ENCODE data around the gene IQGAP1.

Gene IQGAP1

DNA sequence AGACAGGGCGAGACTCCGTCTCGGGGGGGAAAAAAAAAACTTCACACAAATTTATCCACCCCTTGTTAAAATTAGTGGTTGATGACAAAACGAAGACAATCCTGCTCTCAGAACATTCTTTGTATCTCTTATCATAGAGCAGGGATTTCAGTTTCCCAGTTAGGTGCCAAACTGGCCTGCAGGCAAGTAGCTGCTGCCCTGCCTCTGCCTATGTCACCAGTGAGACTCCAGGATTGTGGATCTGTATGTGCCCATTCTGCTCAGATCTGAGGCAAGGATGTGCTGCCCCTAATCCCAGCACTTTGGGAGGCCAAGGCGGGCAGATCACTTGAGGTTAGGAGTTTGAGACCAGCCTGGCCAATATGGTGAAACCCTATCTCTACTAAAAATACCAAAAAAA lies 54.4 kb downstream of the IQGAP1 start:
- DNase-seq (ENCODE audit: low read depth): no peak

DNA sequence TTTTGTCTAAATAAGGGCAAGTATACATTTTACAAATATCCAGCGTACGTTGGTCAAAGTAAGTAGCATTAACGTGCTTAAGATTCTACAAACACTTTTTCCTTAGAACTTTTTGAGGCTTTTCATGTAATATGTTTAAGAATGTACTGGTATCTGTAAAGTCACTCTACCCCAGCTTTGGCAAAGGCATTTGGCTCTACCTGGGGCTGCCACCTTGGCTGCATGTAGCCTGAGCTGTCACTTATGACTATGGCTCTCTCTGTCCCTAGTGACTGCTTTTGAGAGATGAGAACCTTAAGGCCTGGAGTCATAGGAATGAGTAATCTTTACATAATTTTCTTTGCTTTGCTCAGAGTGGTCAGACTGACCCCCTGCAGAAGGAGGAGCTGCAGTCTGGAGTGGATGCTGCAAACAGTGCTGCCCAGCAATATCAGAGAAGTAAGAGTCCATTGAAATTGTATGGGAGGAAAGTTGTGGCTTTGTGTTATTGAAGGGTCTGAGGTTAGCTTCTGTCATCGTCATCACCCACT lies 61.2 kb downstream of the IQGAP1 start:
- no peak for DNase-seq (ENCODE audit: low read depth)

DNA sequence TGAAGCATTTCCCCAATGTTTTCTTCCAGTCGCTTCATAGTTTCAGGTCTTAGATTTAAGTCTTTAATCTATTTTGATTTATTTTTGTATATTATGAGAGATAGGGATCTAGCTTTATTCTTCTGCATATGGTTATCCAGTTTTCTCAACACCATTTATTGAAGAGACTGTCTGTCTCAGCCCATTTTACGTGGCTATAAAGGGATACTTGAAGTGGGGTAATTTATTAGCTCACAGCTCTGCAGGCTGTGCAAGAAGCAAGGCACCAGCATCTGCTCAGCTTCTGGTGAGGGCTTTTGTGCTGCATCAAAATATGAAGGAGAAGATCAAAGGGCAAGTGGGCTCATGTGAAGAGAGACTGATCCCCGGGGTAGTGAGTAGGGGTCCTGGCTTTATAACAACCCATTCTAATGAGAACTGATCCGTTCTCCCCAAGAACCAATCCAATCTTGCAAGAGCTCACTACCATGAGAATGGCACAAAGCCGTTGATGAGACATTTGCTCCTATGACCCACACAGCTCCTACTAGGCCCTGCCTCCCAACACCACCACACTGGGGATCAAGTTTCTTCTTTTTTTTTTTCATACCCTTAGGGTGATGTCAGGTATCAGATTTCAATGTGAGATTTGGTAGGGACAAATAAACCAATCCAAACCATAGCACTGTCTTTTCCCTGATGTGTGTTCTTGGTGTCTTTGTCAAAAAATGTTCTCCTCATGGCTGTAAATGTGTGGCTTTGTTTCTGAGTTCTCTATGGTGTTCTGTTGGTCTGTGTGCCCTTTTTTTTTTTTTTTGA lies 63.2 kb downstream of the IQGAP1 start:
- DNase-seq (ENCODE audit: low read depth): no peak

DNA sequence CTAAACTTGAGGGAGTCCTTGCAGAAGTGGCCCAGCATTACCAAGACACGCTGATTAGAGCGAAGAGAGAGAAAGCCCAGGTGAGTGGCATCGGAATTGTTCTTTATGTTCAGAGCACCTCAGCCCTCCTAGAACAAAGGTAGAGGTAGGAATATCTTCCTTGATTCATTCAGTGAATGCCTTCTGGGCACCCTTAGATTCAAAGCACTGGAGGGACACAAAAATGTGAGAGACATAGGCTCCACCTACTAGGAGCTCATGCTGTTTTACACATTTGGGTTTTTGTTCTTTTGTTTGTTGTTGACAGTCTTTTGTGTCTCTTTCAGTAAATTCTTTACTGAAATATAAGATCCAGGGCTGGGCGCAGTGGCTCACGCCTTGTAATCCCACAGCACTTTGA lies 68.2 kb downstream of the IQGAP1 start:
- no peak for DNase-seq (ENCODE audit: low read depth)

DNA sequence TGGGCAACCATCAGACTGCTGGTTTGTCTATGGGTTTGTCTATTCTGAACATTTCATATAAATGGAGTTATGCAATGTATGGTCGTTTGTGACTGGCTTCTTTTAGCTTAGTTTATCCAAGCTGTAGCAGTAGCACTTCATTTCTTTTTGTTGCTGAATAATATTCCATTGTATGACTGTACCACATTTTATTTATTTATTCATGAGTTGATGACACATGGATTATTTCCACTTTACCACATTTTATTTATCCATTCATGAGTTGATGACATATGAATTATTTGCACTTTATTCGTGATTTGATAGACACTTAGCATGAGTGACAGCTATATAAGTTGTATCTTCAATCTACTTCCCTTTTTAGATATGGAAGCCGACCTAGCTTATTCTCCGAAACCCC lies 70.0 kb downstream of the IQGAP1 start:
- no peak for DNase-seq (ENCODE audit: low read depth)

DNA sequence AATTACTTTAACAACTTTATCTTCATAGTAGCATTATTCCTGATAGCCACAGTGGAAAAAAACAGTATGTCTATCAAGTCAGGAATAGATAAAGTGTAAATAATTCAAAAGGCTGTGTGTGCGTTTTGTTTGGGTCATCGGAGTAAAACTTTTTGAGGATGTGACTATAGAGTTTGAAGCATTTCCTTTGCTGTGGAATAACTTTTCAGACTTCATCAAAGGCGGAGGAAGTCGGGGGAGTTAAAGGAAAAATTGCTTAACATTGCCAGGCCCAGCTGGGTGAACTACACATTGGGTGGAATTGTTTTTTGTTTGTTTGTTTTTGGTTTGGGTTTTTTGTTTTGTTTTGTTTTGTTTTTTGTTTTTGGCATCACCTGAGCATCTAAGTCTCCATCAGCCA lies 71.3 kb downstream of the IQGAP1 start:
- no peak for DNase-seq (ENCODE audit: low read depth)

DNA sequence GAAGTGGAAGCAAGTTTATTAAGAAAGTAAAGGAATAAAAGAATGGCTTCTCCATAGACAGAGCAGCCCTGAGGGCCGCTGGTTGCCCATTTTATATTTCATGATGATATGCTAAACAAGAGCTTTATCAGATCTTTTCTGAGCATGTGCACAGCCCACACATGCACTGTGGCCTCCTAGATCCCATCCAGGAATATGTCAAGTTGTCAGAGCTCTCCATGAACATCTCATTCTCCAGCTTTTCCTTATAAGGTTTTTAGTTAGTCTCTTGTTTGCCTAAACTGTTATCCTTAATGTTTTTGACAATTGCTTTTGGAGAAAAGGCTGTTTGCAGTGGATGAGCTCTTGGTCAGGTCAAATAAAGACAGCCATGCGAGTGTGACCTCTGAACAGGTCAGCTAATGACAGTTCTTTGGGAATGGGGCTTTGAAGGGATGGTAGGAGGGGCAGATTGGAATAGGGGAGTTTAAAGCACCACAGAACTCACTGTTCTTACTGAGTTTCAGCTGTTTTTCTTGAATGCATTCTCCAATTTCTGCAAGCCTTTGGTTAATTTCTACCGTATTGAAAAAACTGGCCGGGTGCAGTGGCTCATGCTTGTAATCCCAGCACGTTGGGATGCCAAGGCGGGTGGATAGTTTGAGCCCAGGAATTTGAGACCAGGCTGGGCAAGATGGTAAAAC lies 72.2 kb downstream of the IQGAP1 start:
- no peak for DNase-seq (ENCODE audit: low read depth)

DNA sequence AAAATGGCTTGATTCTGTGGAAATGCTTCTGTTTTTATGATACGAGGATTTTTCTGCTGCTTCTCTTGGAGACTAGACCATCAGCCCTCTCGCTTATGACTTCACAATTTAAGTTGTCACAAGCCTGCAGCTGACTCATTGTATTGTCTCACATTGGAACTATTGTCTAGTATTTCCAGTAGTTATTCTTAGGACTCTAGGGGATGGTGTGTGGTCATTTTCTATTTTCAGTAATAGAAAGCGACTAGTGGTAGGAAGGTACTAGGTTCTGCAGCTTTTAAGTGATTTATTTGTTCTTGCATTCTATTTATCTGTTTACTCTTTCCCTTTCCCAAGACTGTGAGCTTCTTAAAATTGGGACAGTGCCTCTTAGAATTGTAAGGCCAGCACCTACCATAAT lies 75.3 kb downstream of the IQGAP1 start:
- no peak for DNase-seq (ENCODE audit: low read depth)

DNA sequence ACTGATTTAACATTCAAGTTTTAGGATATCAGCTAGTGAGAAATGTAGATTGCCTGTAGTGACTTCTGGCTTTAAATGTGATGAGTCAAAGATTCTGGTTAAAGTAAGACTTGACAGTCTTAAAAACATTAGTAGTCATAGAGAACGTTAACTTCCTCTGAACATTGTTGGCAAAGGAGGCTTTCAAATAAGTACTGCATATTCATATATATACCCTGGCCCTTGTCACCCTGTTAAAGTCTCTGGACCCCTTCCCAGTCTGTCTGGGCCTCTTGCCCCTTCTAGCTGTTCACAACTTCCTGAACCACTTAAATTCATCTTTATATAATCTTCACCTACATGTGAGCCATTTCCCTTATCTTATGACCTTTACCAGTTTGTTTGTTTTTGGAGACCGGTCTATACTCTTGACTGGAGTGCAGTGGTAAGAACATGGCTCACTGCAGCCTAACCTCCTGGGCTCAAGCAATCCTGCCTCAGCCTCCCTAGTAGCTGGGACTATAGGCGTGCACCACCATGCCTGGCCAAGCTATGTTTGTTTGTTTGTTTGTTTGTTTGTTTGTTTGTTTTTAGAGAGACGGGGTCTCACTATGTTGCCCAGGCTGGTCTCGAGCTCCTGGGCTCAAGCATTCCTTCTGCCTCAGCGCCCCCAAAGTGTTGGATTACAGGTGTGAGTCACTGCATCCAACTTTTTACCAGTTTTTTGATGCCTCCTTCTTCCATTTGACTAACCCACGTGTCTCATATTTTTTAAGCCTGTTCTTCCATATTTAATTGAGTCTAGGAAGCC lies 77.3 kb downstream of the IQGAP1 start:
- DNase-seq (ENCODE audit: low read depth): no peak

DNA sequence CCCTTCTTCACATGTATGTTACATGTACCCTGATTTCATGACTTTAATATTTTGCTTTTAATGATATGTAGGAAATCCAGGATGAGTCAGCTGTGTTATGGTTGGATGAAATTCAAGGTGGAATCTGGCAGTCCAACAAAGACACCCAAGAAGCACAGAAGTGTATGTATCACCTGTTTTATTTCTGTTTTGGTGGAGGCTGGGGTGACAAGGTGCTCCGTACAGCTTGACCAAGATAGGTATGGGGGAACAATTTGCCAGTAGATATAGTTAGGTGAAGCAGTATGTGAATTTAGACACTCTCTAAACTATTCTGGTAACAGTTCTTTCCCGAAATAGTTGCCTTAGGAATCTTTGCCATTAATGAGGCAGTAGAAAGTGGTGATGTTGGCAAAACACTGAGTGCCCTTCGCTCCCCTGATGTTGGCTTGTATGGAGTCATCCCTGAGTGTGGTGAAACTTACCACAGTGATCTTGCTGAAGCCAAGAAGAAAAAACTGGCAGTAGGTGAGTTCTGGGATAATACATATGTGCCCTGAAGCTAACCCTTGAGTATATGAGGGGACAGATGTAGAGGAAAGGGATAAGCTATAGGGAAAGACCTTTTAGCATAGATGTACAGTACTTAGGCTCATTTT lies 78.0 kb downstream of the IQGAP1 start:
- DNase-seq (ENCODE audit: low read depth): no peak

DNA sequence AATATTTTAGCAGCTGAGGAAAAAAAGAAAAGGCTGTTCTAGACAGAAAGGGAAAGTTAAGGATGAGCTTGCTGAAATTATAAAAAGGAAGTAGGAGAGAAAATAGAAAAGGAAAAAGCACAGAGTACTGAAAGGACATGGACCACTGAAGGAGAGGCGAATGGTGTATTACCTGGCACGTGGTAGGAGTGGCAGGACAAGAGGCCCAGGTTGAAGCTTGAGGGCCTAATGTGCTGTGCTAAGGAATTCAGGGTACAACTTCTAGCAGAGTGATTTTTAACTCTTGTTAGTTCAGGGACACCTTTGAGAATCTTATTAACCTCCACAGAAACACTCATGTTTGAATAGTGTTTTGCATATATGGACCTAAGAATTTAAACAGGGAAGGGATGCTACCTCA lies 81.7 kb downstream of the IQGAP1 start:
- no peak for DNase-seq (ENCODE audit: low read depth)

DNA sequence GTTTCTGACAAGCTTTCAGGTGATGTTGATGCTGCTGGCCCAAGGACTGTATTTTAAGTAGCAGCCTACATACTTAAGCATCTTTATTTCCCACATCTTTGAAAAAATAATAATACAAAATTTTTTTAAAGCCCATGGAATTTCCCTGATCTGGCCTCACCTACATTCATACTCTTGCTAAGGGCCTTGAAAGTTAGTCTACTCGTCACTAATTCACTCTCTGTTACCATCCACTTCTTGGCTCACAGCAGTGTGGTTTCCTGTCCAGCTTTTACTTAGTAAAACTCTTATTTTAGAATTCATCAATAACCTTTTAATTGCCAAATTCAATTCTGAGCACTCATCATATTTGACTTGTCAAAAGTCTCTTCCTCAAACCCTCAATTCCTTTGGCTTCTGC lies 82.4 kb downstream of the IQGAP1 start:
- no peak for DNase-seq (ENCODE audit: low read depth)

DNA sequence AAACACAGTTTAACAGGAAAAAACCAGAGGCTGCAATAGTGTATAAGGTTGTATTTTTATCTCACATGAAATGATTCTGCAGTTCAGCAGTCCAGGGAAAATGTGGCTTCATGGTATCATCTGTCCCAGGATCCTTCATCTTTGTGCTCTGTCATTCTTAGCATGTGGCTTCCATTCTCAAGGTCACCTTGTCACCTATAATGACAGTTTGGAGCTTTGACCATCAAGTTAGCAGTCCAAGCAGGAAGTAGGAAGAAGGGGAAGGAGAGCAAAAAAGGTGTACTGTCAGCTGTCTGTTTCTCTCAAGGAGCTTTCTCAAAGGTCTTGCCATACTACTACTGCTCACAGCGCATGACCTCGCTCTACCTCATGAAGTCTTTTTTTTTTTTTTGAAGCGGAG lies 83.1 kb downstream of the IQGAP1 start:
- no peak for DNase-seq (ENCODE audit: low read depth)

DNA sequence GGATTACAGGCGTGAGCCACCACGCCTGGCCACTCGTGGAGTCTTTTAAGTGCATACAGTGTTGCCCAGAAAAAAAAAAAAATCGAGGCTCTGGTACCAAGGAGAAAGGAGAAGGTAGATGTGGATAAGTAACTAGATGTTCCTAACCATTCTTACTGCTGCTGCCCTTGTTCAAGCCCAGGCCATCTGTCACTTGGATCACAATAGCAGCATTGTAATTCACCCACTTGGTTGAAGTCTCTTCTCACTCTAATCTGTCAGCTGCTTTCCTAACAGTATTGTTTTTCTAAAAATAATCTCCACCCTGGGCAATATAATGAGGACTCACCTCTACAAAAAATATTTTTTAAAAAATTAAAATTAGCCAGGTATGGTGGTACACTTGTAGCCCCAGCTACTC lies 83.7 kb downstream of the IQGAP1 start:
- no peak for DNase-seq (ENCODE audit: low read depth)

DNA sequence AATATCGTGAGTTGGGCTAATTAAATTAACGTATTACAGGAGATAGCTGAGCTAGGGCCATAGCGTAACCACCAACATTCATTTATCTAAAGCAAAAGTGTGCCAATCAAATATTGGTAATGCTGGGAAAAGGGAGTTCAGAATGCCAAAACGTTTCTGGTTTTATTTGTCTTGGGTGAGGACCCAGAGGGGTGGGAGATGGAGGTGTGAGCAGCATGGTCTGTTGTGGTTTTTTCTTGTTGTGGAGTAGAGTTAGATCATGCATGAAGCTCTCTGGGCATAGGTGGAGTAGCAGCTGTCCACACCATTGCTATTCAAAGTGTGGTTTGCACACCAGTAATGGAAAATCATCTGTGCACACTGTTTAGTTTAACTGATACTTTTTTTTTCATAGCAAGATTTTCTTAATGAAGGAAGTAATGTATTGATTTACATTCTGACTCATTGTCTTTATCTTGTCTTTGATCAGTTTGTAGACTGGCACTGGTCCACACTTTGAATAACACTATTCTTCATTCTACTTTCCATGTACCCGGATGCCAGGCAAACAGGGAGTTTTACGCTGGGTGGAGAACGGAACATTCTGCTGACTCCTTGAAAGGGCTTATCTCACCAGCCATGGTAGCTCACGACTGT lies 90.9 kb downstream of the IQGAP1 start:
- DNase-seq (ENCODE audit: low read depth): no peak

DNA sequence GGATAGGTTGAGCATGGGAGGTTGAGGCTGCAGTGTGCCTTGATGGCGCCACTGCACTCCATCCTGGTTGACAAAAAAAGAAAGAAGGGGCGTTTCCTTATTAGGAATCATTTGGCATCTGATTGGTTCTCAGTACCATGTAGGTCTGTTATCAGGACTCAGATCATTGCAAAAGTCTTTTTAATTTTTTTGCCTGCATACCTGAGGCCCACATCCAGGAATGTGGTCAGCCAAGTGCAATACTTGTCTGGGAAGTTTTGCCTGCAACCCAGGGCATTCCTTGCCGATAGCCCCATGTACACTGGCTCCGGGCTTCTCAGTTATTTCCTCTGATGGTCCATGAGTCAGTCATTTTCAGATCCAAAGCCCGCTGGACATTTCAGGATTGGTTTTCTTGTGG lies 91.6 kb downstream of the IQGAP1 start:
- no peak for DNase-seq (ENCODE audit: low read depth)

DNA sequence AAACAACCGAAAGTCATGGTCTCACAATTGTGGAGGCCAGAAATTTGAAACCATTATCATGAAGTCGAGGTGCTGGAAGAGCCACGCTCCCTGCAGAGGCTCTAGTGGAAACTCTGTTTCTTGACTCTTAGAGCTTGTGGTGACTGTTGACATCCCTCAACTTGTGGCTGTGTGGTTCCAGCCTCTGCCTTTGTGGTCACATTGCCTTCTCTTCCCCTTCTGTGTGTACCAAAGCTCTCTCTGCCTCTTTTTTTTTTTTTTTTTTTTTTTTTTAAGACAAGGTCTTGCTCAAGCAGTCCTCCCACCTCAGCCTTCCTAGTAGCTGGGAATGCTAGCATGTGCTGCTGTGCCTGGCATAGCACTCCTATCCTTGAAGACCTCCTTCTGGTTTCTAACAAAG lies 93.0 kb downstream of the IQGAP1 start:
- DNase-seq (ENCODE audit: low read depth): no peak

DNA sequence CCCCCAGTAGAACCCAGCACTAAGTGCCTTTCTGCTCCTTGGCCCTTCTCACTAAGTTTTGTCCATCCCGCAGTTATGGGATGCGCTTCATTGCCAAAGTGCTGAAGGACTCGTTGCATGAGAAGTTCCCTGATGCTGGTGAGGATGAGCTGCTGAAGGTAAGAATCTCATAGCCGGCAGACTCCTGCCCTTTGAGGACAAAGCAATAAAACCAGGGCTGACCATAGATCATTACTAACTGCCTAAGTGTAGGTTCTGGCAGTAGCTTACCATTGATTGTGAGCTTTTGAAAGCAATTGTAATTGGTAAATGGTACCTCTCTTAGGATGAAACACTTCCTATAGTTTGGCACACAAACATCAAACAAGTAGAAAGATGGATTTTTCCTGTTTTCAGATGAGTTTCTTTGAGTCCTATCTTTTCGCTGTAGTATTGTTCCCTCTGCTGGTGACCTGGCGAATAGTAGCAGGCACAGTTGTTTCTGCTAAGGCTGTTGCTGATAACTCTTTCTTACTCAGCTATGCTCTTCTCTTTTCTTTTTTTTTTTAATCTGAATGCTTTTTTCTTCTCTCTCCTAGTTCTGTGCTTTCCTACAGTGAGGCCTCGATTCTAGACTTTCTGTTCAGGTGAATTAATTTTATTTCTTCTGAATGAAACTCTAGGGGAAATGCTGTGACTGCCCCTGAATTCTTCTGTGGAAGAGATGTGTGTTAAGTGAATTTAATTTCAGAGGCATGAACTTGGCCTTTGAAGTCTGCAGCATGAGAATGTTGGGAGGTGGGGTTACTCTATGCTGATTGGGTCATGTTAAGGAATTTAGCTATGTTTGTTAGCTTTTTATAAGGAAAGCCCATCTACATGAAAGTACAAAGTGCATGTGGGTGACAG lies 94.3 kb downstream of the IQGAP1 start:
- no peak for DNase-seq (ENCODE audit: low read depth)

DNA sequence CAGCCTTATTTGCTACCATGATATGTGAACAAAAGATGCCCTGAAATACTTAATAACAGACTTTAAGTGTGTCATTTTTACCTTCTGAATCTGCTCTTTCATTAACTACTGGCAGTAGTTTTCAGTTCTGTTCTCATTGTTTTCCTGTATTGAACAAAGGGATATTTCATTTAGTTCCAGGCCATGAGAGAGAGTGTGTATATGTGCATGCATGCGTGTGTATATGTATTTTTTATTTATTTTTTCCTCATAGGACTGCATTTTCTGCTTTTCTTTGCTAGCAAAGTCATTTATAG lies 94.9 kb downstream of the IQGAP1 start:
- no peak for DNase-seq (ENCODE audit: low read depth)

DNA sequence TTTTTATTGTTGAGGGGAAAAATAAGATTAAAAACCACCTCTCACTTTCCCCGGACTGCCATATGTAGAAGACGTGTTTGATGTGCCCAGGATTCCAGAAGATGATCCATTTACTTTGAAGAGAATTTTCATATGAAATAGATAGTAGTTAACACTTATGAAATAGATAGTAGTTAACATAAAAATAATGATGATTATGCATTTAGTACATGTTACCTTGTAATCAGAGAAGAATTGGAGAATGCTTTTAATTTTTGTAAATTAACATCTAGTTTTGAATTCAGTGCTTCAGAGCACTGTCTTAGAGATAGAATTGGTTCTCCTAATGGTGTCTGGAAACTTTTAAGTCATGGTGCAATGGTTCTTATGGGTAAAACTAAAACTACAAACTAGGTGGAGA lies 95.6 kb downstream of the IQGAP1 start:
- DNase-seq (ENCODE audit: low read depth): no peak

DNA sequence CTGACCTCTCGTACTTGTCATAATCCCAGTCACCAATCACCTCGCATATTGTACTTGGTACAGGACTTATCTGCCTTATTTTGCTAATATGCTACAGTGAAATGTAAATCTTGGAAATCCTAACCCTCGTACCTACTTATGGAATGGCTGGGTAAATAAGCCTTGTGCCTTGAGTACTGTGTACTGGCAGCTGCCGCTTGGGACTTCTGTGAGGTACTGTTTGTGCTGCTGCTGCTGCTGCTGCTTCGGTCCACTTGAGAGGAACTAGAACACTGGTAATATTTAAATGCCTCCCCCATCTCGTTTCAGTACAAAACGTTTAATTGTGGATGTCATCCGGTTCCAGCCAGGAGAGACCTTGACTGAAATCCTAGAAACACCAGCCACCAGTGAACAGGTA lies 99.1 kb downstream of the IQGAP1 start:
- no peak for DNase-seq (ENCODE audit: low read depth)
